Superior temporal gyrus (tissue), 1 donor: ENCODE data around the gene IGFBP7.

Experiments
- DNase-seq: peaks from one replicate; pipeline ENCODE4 v3.0.0-alpha.2; 2016; ENCODE audit errors: extremely low spot score

The IGFBP7 gene

GRCh38 chr4:57097711-57098110 is 12.5 kb downstream of the IGFBP7 start:
- DNase-seq = no peak

GRCh38 chr4:57095956-57096355 is 14.2 kb downstream of the IGFBP7 start:
- DNase-seq = no peak

GRCh38 chr4:57095245-57095644 is 14.9 kb downstream of the IGFBP7 start:
- DNase-seq = no peak

GRCh38 chr4:57094832-57095223 is 15.4 kb downstream of the IGFBP7 start:
- no peak for DNase-seq

- DNase-seq = no peak
These were observed 16.0 kb downstream of the IGFBP7 start for GRCh38 chr4:57093845-57094831.

- DNase-seq = no peak
These were observed 18.5 kb downstream of the IGFBP7 start for GRCh38 chr4:57091657-57092162.

- no peak for DNase-seq
These were observed 20.1 kb downstream of the IGFBP7 start for GRCh38 chr4:57090079-57090478.

GRCh38 chr4:57089549-57089948 is 20.6 kb downstream of the IGFBP7 start:
- no peak for DNase-seq

GRCh38 chr4:57086031-57086723 is 24.0 kb downstream of the IGFBP7 start:
- DNase-seq = no peak

GRCh38 chr4:57085278-57085677 is 24.9 kb downstream of the IGFBP7 start:
- DNase-seq = no peak

GRCh38 chr4:57084360-57084759 is 25.8 kb downstream of the IGFBP7 start:
- DNase-seq = no peak

- no peak for DNase-seq
These were observed 27.1 kb downstream of the IGFBP7 start for GRCh38 chr4:57083090-57083489.

- DNase-seq = no peak
These were observed 28.2 kb downstream of the IGFBP7 start for GRCh38 chr4:57081651-57082621.

- no peak for DNase-seq
These were observed 29.2 kb downstream of the IGFBP7 start for GRCh38 chr4:57080781-57081650.

- no peak for DNase-seq
These were observed 31.3 kb downstream of the IGFBP7 start for GRCh38 chr4:57078685-57079521.

GRCh38 chr4:57077550-57078343 is 32.4 kb downstream of the IGFBP7 start:
- no peak for DNase-seq

- DNase-seq = no peak
These were observed 33.5 kb downstream of the IGFBP7 start for GRCh38 chr4:57076646-57077045.

GRCh38 chr4:57075367-57075766 is 34.8 kb downstream of the IGFBP7 start:
- DNase-seq = no peak

GRCh38 chr4:57074744-57075143 is 35.4 kb downstream of the IGFBP7 start:
- DNase-seq = no peak
